Mesenchymal stem cell (in vitro differentiated cells and primary cell): ENCODE measurements around the gene IFNAR1.

Experiments used
- DNase-seq: peaks from one replicate; pipeline ENCODE4 v3.0.0-alpha.2; 2013
- H2AFZ ChIP-seq: one replicate; pipeline ENCODE4 v1.6.1; 2013; ENCODE audit warnings: low read depth, mild to moderate bottlenecking, control low read depth, inconsistent platforms, low read length, moderate library complexity
- H2AK5ac ChIP-seq: 2 replicates; pipeline ENCODE4 v1.6.1; 2013; ENCODE audit warnings: low read length, moderate library complexity, mild to moderate bottlenecking, inconsistent platforms; ENCODE audit not compliant: severe bottlenecking
- H2BK120ac ChIP-seq: one replicate; pipeline ENCODE4 v1.6.1; 2013; ENCODE audit warnings: low read depth, mild to moderate bottlenecking, inconsistent platforms, low read length, moderate library complexity
- H2BK12ac ChIP-seq, 2 experiments: one replicate each; pipeline ENCODE4 v1.6.1; 2013; ENCODE audit warnings: inconsistent platforms in 2 of 2, low read length in 2 of 2, mild to moderate bottlenecking in 2 of 2, moderate library complexity in 2 of 2, control low read depth in 1 of 2
- H2BK15ac ChIP-seq: one replicate; pipeline ENCODE4 v1.6.1; 2013; ENCODE audit warnings: mild to moderate bottlenecking, low read depth, inconsistent platforms; ENCODE audit not compliant: poor library complexity, severe bottlenecking
- H2BK5ac ChIP-seq: 2 replicates; pipeline ENCODE4 v1.6.1; 2013; ENCODE audit warnings: low read depth, mild to moderate bottlenecking, low read length, control low read depth, inconsistent platforms; ENCODE audit not compliant: poor library complexity, severe bottlenecking
- H3K14ac ChIP-seq, 2 experiments: one replicate each; pipeline ENCODE4 v1.6.1; 2013; ENCODE audit warnings: inconsistent platforms in 2 of 2, low read length in 2 of 2, control low read depth in 1 of 2, mild to moderate bottlenecking in 1 of 2, moderate library complexity in 1 of 2
- H3K18ac ChIP-seq, 2 experiments: one replicate each; pipeline ENCODE4 v1.6.1; 2013; ENCODE audit warnings: inconsistent platforms in 2 of 2, low read length in 2 of 2, control low read depth in 1 of 2, low read depth in 1 of 2, mild to moderate bottlenecking in 1 of 2
- H3K23ac ChIP-seq, 2 experiments: one replicate each; pipeline ENCODE4 v1.6.1; 2013; ENCODE audit warnings: inconsistent platforms in 2 of 2, low read length in 2 of 2, mild to moderate bottlenecking in 2 of 2, moderate library complexity in 2 of 2, control low read depth in 1 of 2
- H3K27ac ChIP-seq: 2 replicates; pipeline ENCODE4 v1.5.1; 2013; ENCODE audit warnings: mild to moderate bottlenecking, moderate library complexity, low read length, control low read depth, inconsistent platforms; ENCODE audit not compliant: poor library complexity, severe bottlenecking
- H3K27me3 ChIP-seq, 2 experiments: 2 replicates each; pipeline versions ENCODE4 v1.6.1 to v1.7.0; 2013; ENCODE audit warnings: low read length in 2 of 2, mild to moderate bottlenecking in 2 of 2, moderate library complexity in 2 of 2, control low read depth in 1 of 2, inconsistent platforms in 1 of 2; ENCODE audit not compliant: control insufficient read depth in 1 of 2, insufficient read depth in 1 of 2
- H3K36me3 ChIP-seq, 2 experiments: 2 replicates each; pipeline versions ENCODE4 v1.6.1 to v1.7.0; 2013; ENCODE audit warnings: low read length in 2 of 2, control low read depth in 1 of 2, inconsistent platforms in 1 of 2, low read depth in 1 of 2, mild to moderate bottlenecking in 1 of 2; ENCODE audit not compliant: insufficient read depth in 2 of 2, control insufficient read depth in 1 of 2
- H3K4ac ChIP-seq, 2 experiments: one replicate each; pipeline ENCODE4 v1.6.1; 2013; ENCODE audit warnings: inconsistent platforms in 2 of 2, low read length in 2 of 2, mild to moderate bottlenecking in 2 of 2, moderate library complexity in 2 of 2, control low read depth in 1 of 2, low read depth in 1 of 2
- H3K4me1 ChIP-seq: 2 replicates; pipeline ENCODE4 v1.6.1; 2013; ENCODE audit warnings: low read depth, low read length, control low read depth; ENCODE audit not compliant: control insufficient read depth, insufficient read depth
- H3K4me2 ChIP-seq: 2 replicates; pipeline ENCODE4 v1.6.1; 2013; ENCODE audit warnings: low read length, mild to moderate bottlenecking, inconsistent platforms; ENCODE audit not compliant: poor library complexity, severe bottlenecking
- H3K4me3 ChIP-seq, 2 experiments: 2 replicates each; pipeline versions ENCODE4 v1.5.1 to v1.7.0; 2013; ENCODE audit warnings: low read length in 2 of 2, mild to moderate bottlenecking in 2 of 2, control low read depth in 1 of 2, low read depth in 1 of 2; ENCODE audit not compliant: insufficient read depth in 1 of 2
- H3K79me1 ChIP-seq: replicated peaks from 2 replicates; pipeline ENCODE4 v1.6.1; 2013; ENCODE audit warnings: mild to moderate bottlenecking, control low read depth, low read length, inconsistent platforms; ENCODE audit not compliant: poor library complexity, severe bottlenecking
- H3K9ac ChIP-seq: 2 replicates; pipeline ENCODE4 v1.7.0; 2013; ENCODE audit warnings: mild to moderate bottlenecking, low read length, moderate library complexity
- H3K9me3 ChIP-seq: 2 replicates; pipeline ENCODE4 v1.7.0; 2013; ENCODE audit warnings: mild to moderate bottlenecking, low read length; ENCODE audit not compliant: control insufficient read depth
- H4K8ac ChIP-seq: one replicate; pipeline ENCODE4 v1.6.1; 2013; ENCODE audit warnings: inconsistent platforms, mild to moderate bottlenecking, low read length, moderate library complexity
- H4K91ac ChIP-seq: one replicate; pipeline ENCODE4 v1.6.1; 2013; ENCODE audit warnings: mild to moderate bottlenecking, low read length, inconsistent platforms
- WGBS: methylation state at CpG from one replicate; pipeline ENCODE4 v1.1.7; 2013; ENCODE audit warnings: mixed read lengths; 5-methylcytosine and 5-hydroxymethylcytosine counted together

Gene IFNAR1

DNA sequence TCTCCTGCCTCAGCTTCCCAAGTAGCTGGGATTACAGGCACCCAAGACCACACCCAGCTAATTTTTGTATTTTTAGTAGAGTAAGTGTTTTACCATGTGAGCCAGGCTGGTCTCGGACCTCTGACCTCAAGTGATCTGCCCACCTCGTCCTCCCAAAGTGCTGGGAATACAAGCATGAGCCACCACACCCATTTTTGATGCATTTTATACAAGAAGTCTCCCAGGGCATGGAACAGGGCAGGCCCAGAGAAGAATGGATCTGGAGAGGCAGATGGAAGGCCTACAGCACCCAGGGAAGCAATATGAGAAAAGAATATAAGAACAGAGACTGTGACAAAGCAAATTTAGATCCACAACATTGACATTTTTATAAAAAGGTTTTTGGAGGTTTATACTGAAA, 18.8 kb upstream of the IFNAR1 start:
- no peak overlapping the region for H4K91ac ChIP-seq
- H2BK5ac ChIP-seq: no peak overlapping the region
- no CpG with 5 or more reads among the region's 2 CpGs for whole genome bisulfite sequencing
- H3K18ac ChIP-seq: no peak overlapping the region
- H4K8ac ChIP-seq: no peak overlapping the region
- H3K4me2 ChIP-seq: no peak overlapping the region
- no peak overlapping the region for H2AFZ ChIP-seq
- H2BK15ac ChIP-seq: no peak overlapping the region
- H3K36me3 ChIP-seq: no peaks in the 10 kb centered on the region
- H3K4me1 ChIP-seq: no peaks in the 10 kb centered on the region
- H2BK12ac ChIP-seq: no peak overlapping the region
- no peak overlapping the region for H2AK5ac ChIP-seq
- no peak overlapping the region for H3K23ac ChIP-seq
- H3K27ac ChIP-seq: no peak overlapping the region
- no peak overlapping the region for H3K14ac ChIP-seq
- no peaks in the 10 kb centered on the region for H3K79me1 ChIP-seq
- no peak overlapping the region for H3K9ac ChIP-seq
- no peak overlapping the region for H3K4ac ChIP-seq
- H2BK120ac ChIP-seq: no peak overlapping the region
- no peaks in the 10 kb centered on the region for H3K9me3 ChIP-seq
- no peak overlapping the region for H3K4me3 ChIP-seq
- H3K27me3 ChIP-seq: peaks cover 0 to 6% of the 10 kb centered on the region in 2 experiments
- DNase-seq: no peak

DNA sequence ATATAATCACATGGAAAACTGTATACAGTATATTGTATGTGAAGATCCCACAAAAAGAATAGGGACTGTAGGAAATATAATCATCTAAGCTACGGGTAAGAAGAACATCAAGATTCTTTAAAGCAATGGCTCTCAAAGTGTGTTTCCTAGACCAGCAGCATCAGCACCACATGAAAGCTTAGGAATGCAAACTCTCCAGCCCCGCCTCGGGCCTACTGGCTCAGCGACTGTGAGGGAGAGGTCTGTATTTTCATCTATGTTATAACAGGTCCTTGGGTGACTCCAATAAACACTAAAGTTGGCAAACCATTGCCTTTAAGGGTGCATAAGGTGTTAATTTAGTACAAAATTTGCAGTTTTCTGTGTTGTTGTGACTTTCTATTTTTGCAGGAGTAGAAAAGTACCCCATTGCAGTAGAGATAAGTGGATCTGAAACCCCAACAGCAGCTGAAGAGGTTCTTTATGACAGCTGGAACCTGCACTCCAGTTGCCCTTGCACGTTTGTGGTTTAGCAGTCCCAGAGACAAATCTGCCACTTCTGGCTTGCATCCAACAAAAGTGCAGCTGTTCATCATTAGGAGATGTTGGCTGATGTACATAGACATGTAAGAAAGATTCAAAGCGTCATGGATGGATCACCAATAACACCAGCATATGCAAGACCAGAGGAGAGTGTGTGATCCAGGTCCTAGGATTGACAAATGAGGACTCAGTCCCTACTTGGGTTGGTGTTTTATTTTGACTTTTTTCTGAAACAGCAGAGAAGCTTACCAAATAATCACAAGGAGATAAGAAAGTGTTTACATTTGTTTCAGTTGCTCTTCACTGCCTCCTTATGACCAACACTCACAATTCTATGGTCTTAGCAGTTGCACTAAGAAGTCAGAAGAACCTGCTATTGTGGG, 15.9 kb upstream of the IFNAR1 start:
- no peak overlapping the region for H3K14ac ChIP-seq

DNA sequence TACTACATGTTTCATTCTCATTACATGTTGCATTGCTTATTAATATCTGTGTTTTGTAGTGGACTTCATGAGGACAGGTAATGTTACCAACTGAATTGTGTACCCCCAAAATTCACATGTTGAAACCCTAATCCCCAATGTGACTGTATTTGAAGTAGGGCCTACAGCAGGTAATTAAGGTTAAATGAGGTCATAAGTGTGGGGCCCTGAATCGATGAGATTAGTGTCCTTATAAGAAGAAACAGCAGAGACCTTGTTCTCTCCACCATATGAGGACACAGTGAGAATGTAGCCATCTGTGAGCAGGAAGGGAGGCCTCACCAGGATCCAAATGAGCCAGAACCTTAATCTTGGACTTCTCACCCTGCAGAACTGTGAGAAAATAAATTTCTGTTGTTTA, 15.0 kb upstream of the IFNAR1 start:
- DNase-seq: no peak
- Histone ChIP-seq H3K4me3 (no peak overlapping the region), H3K14ac (no peak overlapping the region), H2AK5ac (no peak overlapping the region), H3K18ac (no peak overlapping the region), H3K79me1 (no peaks in the 10 kb centered on the region), H3K4me2 (no peak overlapping the region), H3K27me3 (peaks cover 3 to 6% of the 10 kb centered on the region in 2 experiments), H2BK12ac (no peak overlapping the region), H2BK15ac (no peak overlapping the region), H3K23ac (no peak overlapping the region), H4K8ac (no peak overlapping the region), H3K9ac (no peak overlapping the region), H2BK5ac (no peak overlapping the region), H3K27ac (no peak overlapping the region), H3K36me3 (no peaks in the 10 kb centered on the region), H2AFZ (no peak overlapping the region), H3K4me1 (no peaks in the 10 kb centered on the region), H3K4ac (no peak overlapping the region), H2BK120ac (no peak overlapping the region), H3K9me3 (peaks cover 8% of the 10 kb centered on the region), H4K91ac (no peak overlapping the region)
- WGBS: 71% methylated on average over 1 of the region's 1 CpG

More for the DNA sequence above, 15.9 kb upstream of the IFNAR1 start:
- Histone ChIP-seq H3K4me2 (no peak overlapping the region), H3K27me3 (peaks cover 0 to 6% of the 10 kb centered on the region in 2 experiments), H3K4ac (no peak overlapping the region), H3K4me1 (no peaks in the 10 kb centered on the region), H2BK12ac (no peak overlapping the region), H4K8ac (no peak overlapping the region), H3K9ac (no peak overlapping the region), H4K91ac (no peak overlapping the region), H2AK5ac (no peak overlapping the region), H3K36me3 (no peaks in the 10 kb centered on the region), H3K23ac (no peak overlapping the region), H2BK5ac (no peak overlapping the region), H3K9me3 (peaks cover 8% of the 10 kb centered on the region), H3K4me3 (no peak overlapping the region), H2AFZ (no peak overlapping the region), H3K27ac (no peak overlapping the region), H3K79me1 (no peaks in the 10 kb centered on the region), H2BK120ac (no peak overlapping the region), H2BK15ac (no peak overlapping the region), H3K18ac (no peak overlapping the region)
- WGBS: 54% methylated on average over 5 of the region's 6 CpGs
- DNase-seq: peak; percentile 52

GRCh38 chr21:33312121-33312520, 12.6 kb upstream of the IFNAR1 start:
- no peak overlapping the region for H2AK5ac ChIP-seq
- H3K4ac ChIP-seq: no peak overlapping the region
- no peak overlapping the region for H3K9ac ChIP-seq
- H2BK15ac ChIP-seq: no peak overlapping the region
- H3K18ac ChIP-seq: no peak overlapping the region
- H4K8ac ChIP-seq: no peak overlapping the region
- no peak overlapping the region for H3K4me3 ChIP-seq
- H4K91ac ChIP-seq: no peak overlapping the region
- H2BK120ac ChIP-seq: no peak overlapping the region
- peaks cover 3 to 23% of the 10 kb centered on the region in 2 experiments for H3K27me3 ChIP-seq
- no peaks in the 10 kb centered on the region for H3K4me1 ChIP-seq
- no peaks in the 10 kb centered on the region for H3K79me1 ChIP-seq
- H3K27ac ChIP-seq: no peak overlapping the region
- WGBS: no CpG with 5 or more reads among the region's 3 CpGs
- H3K14ac ChIP-seq: no peak overlapping the region
- H3K23ac ChIP-seq: no peak overlapping the region
- no peak for DNase-seq
- H3K9me3 ChIP-seq: peaks cover 8% of the 10 kb centered on the region
- H3K4me2 ChIP-seq: no peak overlapping the region
- no peak overlapping the region for H2BK12ac ChIP-seq
- no peak overlapping the region for H2AFZ ChIP-seq
- no peaks in the 10 kb centered on the region for H3K36me3 ChIP-seq
- H2BK5ac ChIP-seq: no peak overlapping the region
